ENCODE data around the gene STIM2. TPM values are rescaled to one million over a fixed set of nuclear protein-coding genes. Genes with fewer than 3 reads are reported as not detected.

STIM2 gene
- total and polyA plus RNA-seq, 2 of the 4 experiments (the other 2 are of a cell fraction): 16.1 to 27.6 TPM

DNA sequence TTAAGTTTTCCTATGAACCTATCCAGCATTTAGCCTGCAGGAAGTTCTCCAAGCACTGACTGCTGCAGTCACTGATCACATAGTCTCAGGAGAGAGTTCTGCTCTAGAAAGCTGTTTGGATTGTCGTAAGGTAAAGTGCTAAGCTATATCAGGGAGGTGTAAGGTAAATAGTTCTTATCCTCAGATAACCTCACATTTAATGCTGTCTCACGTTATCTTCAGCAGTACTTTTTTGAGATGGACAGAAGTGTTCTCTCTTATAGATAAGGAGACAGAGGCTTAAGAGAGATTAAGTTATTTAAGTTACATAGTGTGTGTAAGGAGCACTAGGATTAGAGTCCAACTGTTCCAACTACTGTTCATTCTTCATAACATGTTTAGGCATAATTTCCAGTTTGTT, 77.9 kb downstream of the STIM2 start:
- Histone ChIP-seq H3K9me1 (ENCODE audit: insufficient read depth, low read length) (peaks cover 4% of the 10 kb centered on the region; the same call in 1 of the 2 replicates), H2BK5ac (ENCODE audit: low read depth, low read length, poor library complexity, severe bottlenecking) (no peak overlapping the region), H2AK9ac (replicated peaks; ENCODE audit: low read depth, low read length, poor library complexity) (no peak overlapping the region), H3K27ac (ENCODE audit: insufficient read depth, low read length) (no peak overlapping the region), H2AK5ac (ENCODE audit: low read depth, low read length) (no peak overlapping the region), H3K9ac (ENCODE audit: low read depth, low read length) (no peak overlapping the region), H2BK120ac (ENCODE audit: low read depth, low read length) (no peak overlapping the region), H3K23ac (ENCODE audit: low read depth, low read length) (no peak overlapping the region), H3K4me1 (ENCODE audit: control insufficient read depth, insufficient read depth, low read length) (peaks cover 2% of the 10 kb centered on the region; the same call in 1 of the 2 replicates), H3K14ac (replicated peaks; ENCODE audit: low read depth, low read length) (no peak overlapping the region), H3K18ac (ENCODE audit: low read depth, low read length) (no peak overlapping the region), H4K8ac (ENCODE audit: low read depth in 2 of 2, low read length in 2 of 2) (no peak overlapping the region), H3K56ac (ENCODE audit: extremely low read depth, insufficient read depth, low read length) (no peak overlapping the region), H4K5ac (ENCODE audit: low read depth, low read length) (no peak overlapping the region), H2BK15ac (ENCODE audit: low read depth, low read length) (no peak overlapping the region), H4K91ac (ENCODE audit: insufficient read depth, low read depth, low read length) (no peak overlapping the region), H2AFZ (replicated peaks; ENCODE audit: low read length, poor library complexity) (no peak overlapping the region), H3K4me3 (ENCODE audit: insufficient read depth, low read depth, low read length) (no peak overlapping the region), H3K27me3 (ENCODE audit: control insufficient read depth, insufficient read depth, low read length) (no peaks in the 10 kb centered on the region), H3K36me3 (ENCODE audit: control insufficient read depth, insufficient read depth, low read length) (no peaks in the 10 kb centered on the region), H2BK20ac (ENCODE audit: low read depth, low read length) (no peak overlapping the region), H3K9me3 (ENCODE audit: control insufficient read depth, insufficient read depth, low read length) (no peaks in the 10 kb centered on the region), H3K79me1 (ENCODE audit: low read depth in 1 of 2, low read length in 2 of 2) (peaks cover 11 to 13% of the 10 kb centered on the region in 2 experiments; a peak in 3 of 4 replicates), H3K4me2 (ENCODE audit: low read depth, low read length) (no peak overlapping the region), H4K20me1 (ENCODE audit: insufficient read depth, low read length) (no peaks in the 10 kb centered on the region), H3K4ac (ENCODE audit: low read depth, low read length) (no peak overlapping the region)
- no CpG with 5 or more reads among the region's 2 CpGs for WGBS, 2 experiments (ENCODE audit: extremely low coverage in 2 of 2, insufficient read length in 1 of 2)
- intact Hi-C loops (cut with micrococcal nuclease) (no loop called here), in situ Hi-C loops (cut with MboI; ENCODE audit: low sequenced_read_pairs) (no loop called here), dilution Hi-C loops (cut with HindIII; ENCODE audit: low sequenced_read_pairs, unreplicated experiment) (no loop called here)
- BruUV-seq (replicated peaks): no TSS peak
- TF ChIP-seq, protein P1, sequence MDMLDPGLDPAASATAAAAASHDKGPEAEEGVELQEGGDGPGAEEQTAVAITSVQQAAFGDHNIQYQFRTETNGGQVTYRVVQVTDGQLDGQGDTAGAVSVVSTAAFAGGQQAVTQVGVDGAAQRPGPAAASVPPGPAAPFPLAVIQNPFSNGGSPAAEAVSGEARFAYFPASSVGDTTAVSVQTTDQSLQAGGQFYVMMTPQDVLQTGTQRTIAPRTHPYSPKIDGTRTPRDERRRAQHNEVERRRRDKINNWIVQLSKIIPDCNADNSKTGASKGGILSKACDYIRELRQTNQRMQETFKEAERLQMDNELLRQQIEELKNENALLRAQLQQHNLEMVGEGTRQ (IDR thresholded peaks at IDR 0.05; ENCODE audit: low read depth, low read length): no peak
- TF ChIP-seq RCOR1 (IDR thresholded peaks at IDR 0.05; ENCODE audit: insufficient replicate concordance, low read length): no peak
- TF ChIP-seq BHLHE40 (IDR thresholded peaks at IDR 0.05; ENCODE audit: low read depth, low read length): no peak
- TF ChIP-seq SMC3 (IDR thresholded peaks at IDR 0.05; ENCODE audit: low read depth, low read length): no peak
- TF ChIP-seq RAD21 (IDR thresholded peaks at IDR 0.05; ENCODE audit: low read length): no peak
- no peak for TF ChIP-seq MAZ (IDR thresholded peaks at IDR 0.05; ENCODE audit: borderline replicate concordance, low read depth, low read length)
- TF ChIP-seq MXI1 (IDR thresholded peaks at IDR 0.05; ENCODE audit: borderline replicate concordance, low read depth, low read length): no peak
- no peak for TF ChIP-seq RFX5 (IDR thresholded peaks at IDR 0.05; ENCODE audit: low read depth, low read length)
- no peak for TF ChIP-seq CTCF (conservative IDR thresholded peaks at IDR 0.05; ENCODE audit: low read depth, low read length)
- TF ChIP-seq NFE2L2 (IDR thresholded peaks at IDR 0.05; ENCODE audit: low read depth, low read length): no peak
- TF ChIP-seq FOS (IDR thresholded peaks at IDR 0.05; ENCODE audit: low read depth, low read length): no peak
- TF ChIP-seq CHD1 (IDR thresholded peaks at IDR 0.05; ENCODE audit: low read depth, low read length): no peak
- no peak for TF ChIP-seq MAFK (IDR thresholded peaks at IDR 0.05; ENCODE audit: low read depth, low read length)
- TF ChIP-seq CEBPB (IDR thresholded peaks at IDR 0.05; ENCODE audit: low read depth, low read length): no peak
- TF ChIP-seq, protein P2, sequence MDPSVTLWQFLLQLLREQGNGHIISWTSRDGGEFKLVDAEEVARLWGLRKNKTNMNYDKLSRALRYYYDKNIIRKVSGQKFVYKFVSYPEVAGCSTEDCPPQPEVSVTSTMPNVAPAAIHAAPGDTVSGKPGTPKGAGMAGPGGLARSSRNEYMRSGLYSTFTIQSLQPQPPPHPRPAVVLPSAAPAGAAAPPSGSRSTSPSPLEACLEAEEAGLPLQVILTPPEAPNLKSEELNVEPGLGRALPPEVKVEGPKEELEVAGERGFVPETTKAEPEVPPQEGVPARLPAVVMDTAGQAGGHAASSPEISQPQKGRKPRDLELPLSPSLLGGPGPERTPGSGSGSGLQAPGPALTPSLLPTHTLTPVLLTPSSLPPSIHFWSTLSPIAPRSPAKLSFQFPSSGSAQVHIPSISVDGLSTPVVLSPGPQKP (IDR thresholded peaks at IDR 0.05; ENCODE audit: borderline replicate concordance, low read depth, low read length): no peak
- ATAC-seq (ENCODE audit: low read depth) (no peak), DNase-seq (no peak)
- POLR2A ChIA-PET (ENCODE audit: unreplicated experiment): no interaction called here
- CTCF ChIA-PET: no interaction called here
